Ovary (tissue), 9 donors: ENCODE results near the gene DNAH11. TPM values are rescaled to one million over a fixed set of nuclear protein-coding genes. Genes with fewer than 3 reads are reported as not detected.

Experiments
- DNase-seq, 5 donors: peaks; one replicate each; pipeline ENCODE4 v3.0.0-alpha.2; 2019 to 2020
- H3K27ac ChIP-seq, 2 donors: fragments of 200-600 bp; one replicate each; pipeline versions ENCODE4 v1.5.1 to v1.8.0; 2019 to 2022
- H3K27me3 ChIP-seq: fragments of 200-600 bp; one replicate; pipeline ENCODE4 v1.8.0; 2022
- H3K36me3 ChIP-seq: fragments of 200-600 bp; sonication (generic); one replicate; pipeline ENCODE4 v1.5.1; 2019
- H3K4me1 ChIP-seq: one replicate; pipeline ENCODE4 v1.8.1; 2013; ENCODE audit warnings: mild to moderate bottlenecking, moderate library complexity; ENCODE audit not compliant: insufficient read depth
- H3K4me3 ChIP-seq: fragments of 200-600 bp; sonication (generic); one replicate; pipeline ENCODE4 v1.5.1; 2017
- H3K9me3 ChIP-seq, 2 donors: fragments of 200-600 bp in 1 of 2; sonication (generic) in 1 of 2; one replicate each; pipeline versions ENCODE4 v1.5.1 to v1.8.1; 2013 to 2019; ENCODE audit warnings: mild to moderate bottlenecking in 1 of 2, moderate library complexity in 1 of 2
- CTCF ChIP-seq, 3 donors: fragments of 450-650 bp in 2 of 3; fragments of 200-600 bp in 1 of 3; IDR thresholded peaks; one replicate each; pipeline versions ENCODE4 v1.5.1 to v1.8.0; 2016 to 2022; ENCODE audit warnings: antibody characterized with exemption in 3 of 3, mild to moderate bottlenecking in 1 of 3
- EP300 ChIP-seq: sonication (generic); formaldehyde crosslinking; IDR thresholded peaks from one replicate; pipeline ENCODE4 v1.6.1; 2017; ENCODE audit warnings: antibody characterized with exemption
- POLR2A ChIP-seq: fragments of 450-650 bp; IDR thresholded peaks from one replicate; pipeline ENCODE4 v1.6.1; 2017; ENCODE audit warnings: antibody characterized with exemption, mild to moderate bottlenecking, moderate library complexity
- whole genome bisulfite sequencing, 3 donors: extraction: QIAGEN DNeasy Blood & Tissue Kit in 1 of 3; methylation state at CpG; one replicate each; pipeline versions ENCODE4 v1.1.5 to v1.1.7; 2013 to 2017; 5-methylcytosine and 5-hydroxymethylcytosine counted together
- intact Hi-C, 4 donors: fragments of 100-400 bp; cut with DNase I; formaldehyde crosslinking; loops; one replicate each; pipeline versions ENCODE4 v1.11.0 to v1.15.1; 2022 to 2023
- polyA plus RNA-seq, 2 donors: library from polyadenylated mRNA; stranded (reverse); fragments of 200-250 nt in 1 of 2; fragments of 350-450 nt in 1 of 2; fragmentation: Illumina TruSeq in 1 of 2; extraction: RNeasy Lipid Tissue Mini Kit (QIAGEN cat#74804) in 1 of 2; gene quantifications; one replicate each; pipeline ENCODE4 v1.2.3, GENCODE V29; 2013 to 2014
- total RNA-seq, 7 donors: library from RNA; depleted of rRNA in 2 of 7; stranded (reverse); fragments of >200 nt in 2 of 7; fragmentation: NEBNext Ultra II Directional in 3 of 7; extraction: Animal tissue kit (Norgen Biotek cat#: 25700) in 3 of 7; gene quantifications; one replicate each; pipeline versions ENCODE4 v1.1.0 to v1.2.4, GENCODE V29; 2016 to 2023
- donor health status: DM: no; HTN: no; CAD: no; lungs with moderate emphysema.
- donor health status: DM: no; HTN: no; CAD: no.
- donor health status: Bipolar disorder and iron deficiency.
- donor health status: DM: yes; HTN: yes; CAD: no.
- donor health status: DM: no; HTN: no; CAD: no.
- donor health status: DM: yes; HTN: yes; CAD: no.

Gene DNAH11
- total and polyA plus RNA-seq, 9 donors, result 0.05 to 44.3 (median 2.6) TPM

GRCh38 chr7:21947056-21947455 lies 404.2 kb downstream of the DNAH11 start:
- no peak overlapping the region for H3K27ac ChIP-seq
- TF ChIP-seq POLR2A (no peak), EP300 (no peak), CTCF (IDR thresholded peaks at IDR 0.05) (no peak)
- intact Hi-C loops, result no loop called here
- WGBS, 3 donors, result 72 to 80% (median 73%) methylated on average over 3 of the region's 3 CpGs
- H3K36me3 ChIP-seq, result no peaks in the 10 kb centered on the region
- no peak for DNase-seq
- H3K4me1 ChIP-seq, result peaks cover 1% of the 10 kb centered on the region
- no peak overlapping the region for H3K4me3 ChIP-seq
- H3K9me3 ChIP-seq, result no peaks in the 10 kb centered on the region
- H3K27me3 ChIP-seq, result no peaks in the 10 kb centered on the region

GRCh38 chr7:21947946-21948345 lies 405.1 kb downstream of the DNAH11 start:
- Histone ChIP-seq H3K9me3 (no peaks in the 10 kb centered on the region), H3K36me3 (no peaks in the 10 kb centered on the region), H3K27ac (no peak overlapping the region), H3K4me1 (peaks cover 1% of the 10 kb centered on the region), H3K27me3 (no peaks in the 10 kb centered on the region), H3K4me3 (no peak overlapping the region)
- WGBS, 3 donors, result 43 to 56% (median 52%) methylated on average over 2 of the region's 2 CpGs
- TF ChIP-seq EP300 (no peak), CTCF (IDR thresholded peaks at IDR 0.05) (no peak), POLR2A (no peak)
- no peak for DNase-seq
- intact Hi-C loops, result no loop called here

GRCh38 chr7:21948364-21948763 lies 405.5 kb downstream of the DNAH11 start:
- Histone ChIP-seq H3K27me3 (no peaks in the 10 kb centered on the region), H3K27ac (no peak overlapping the region), H3K4me3 (no peak overlapping the region), H3K9me3 (no peaks in the 10 kb centered on the region), H3K4me1 (peaks cover 1% of the 10 kb centered on the region), H3K36me3 (no peaks in the 10 kb centered on the region)
- DNase-seq, result no peak
- intact Hi-C loops, result no loop called here
- 18 to 27% (median 25%) methylated on average over 2 of the region's 2 CpGs for WGBS, 3 donors
- TF ChIP-seq CTCF (IDR thresholded peaks at IDR 0.05), result no peak
- TF ChIP-seq POLR2A, result no peak
- no peak for TF ChIP-seq EP300

GRCh38 chr7:21948887-21949540 lies 406.2 kb downstream of the DNAH11 start:
- H3K4me1 ChIP-seq, result peaks cover 3% of the 10 kb centered on the region
- TF ChIP-seq POLR2A (no peak), CTCF (IDR thresholded peaks at IDR 0.05) (no peak), EP300 (no peak)
- no peak for DNase-seq
- intact Hi-C loops, result no loop called here
- WGBS, 3 donors, result 31 to 35% (median 31%) methylated on average over 8 of the region's 8 CpGs
- H3K36me3 ChIP-seq, result no peaks in the 10 kb centered on the region
- H3K27me3 ChIP-seq, result no peaks in the 10 kb centered on the region
- H3K27ac ChIP-seq, result no peak overlapping the region
- H3K9me3 ChIP-seq, result no peaks in the 10 kb centered on the region
- no peak overlapping the region for H3K4me3 ChIP-seq

Other genes starting within 250 kb of the DNAH11 start
- gene SP4, start 115.0 kb upstream of the DNAH11 start, total RNA-seq, result 10 to 100 TPM; 10.1 to 22.1 (median 19.1) TPM
- gene SP4, start 115.0 kb upstream of the DNAH11 start, polyA plus RNA-seq, result 1 to 10 TPM; 6.9 to 7.3 TPM